NCI-H1105 (cell line): ENCODE data around the gene HSPBP1.

ENCODE experiments used
- DNase-seq: peaks from one replicate; lab custom pipeline; 2025; lab: John Stamatoyannopoulos, UW

The HSPBP1 gene

GRCh38 chr19:55304980-55305379 lies 25.1 kb upstream of the HSPBP1 start:
- no peak for DNase-seq

GRCh38 chr19:55304279-55304978 lies 24.5 kb upstream of the HSPBP1 start:
- DNase-seq = no peak

GRCh38 chr19:55303477-55303876 lies 23.6 kb upstream of the HSPBP1 start:
- no peak for DNase-seq

- no peak for DNase-seq
Observed at GRCh38 chr19:55302318-55302703, 22.4 kb upstream of the HSPBP1 start.

- peak; percentile 85 for DNase-seq
Observed at GRCh38 chr19:55301459-55302317, 21.8 kb upstream of the HSPBP1 start.

GRCh38 chr19:55300886-55301458 lies 21.1 kb upstream of the HSPBP1 start:
- DNase-seq = no peak

GRCh38 chr19:55299991-55300390 lies 20.1 kb upstream of the HSPBP1 start:
- no peak for DNase-seq

GRCh38 chr19:55297267-55297666 lies 17.4 kb upstream of the HSPBP1 start:
- no peak for DNase-seq

GRCh38 chr19:55289117-55289796 lies 9.3 kb upstream of the HSPBP1 start:
- DNase-seq = no peak

GRCh38 chr19:55287361-55288079 lies 7.6 kb upstream of the HSPBP1 start:
- DNase-seq = no peak

- no peak for DNase-seq
Observed at GRCh38 chr19:55285229-55285890, 5.5 kb upstream of the HSPBP1 start.

- DNase-seq = peak; percentile 36
Observed at GRCh38 chr19:55284405-55285058, 4.6 kb upstream of the HSPBP1 start.

GRCh38 chr19:55283548-55284377 lies 3.9 kb upstream of the HSPBP1 start, which contains the start of gene BRSK1:
Gene BRSK1 (plus strand): TSS chr19:55283997. CDS start chr19:55284443, 446 bp downstream.
- DNase-seq = peak; percentile 89

GRCh38 chr19:55279340-55279739 lies 570 bp downstream of the HSPBP1 start:
- DNase-seq = no peak

- no peak for DNase-seq
Observed at GRCh38 chr19:55278391-55279135, 1.3 kb downstream of the HSPBP1 start.

GRCh38 chr19:55277494-55277893 lies 2.4 kb downstream of the HSPBP1 start:
- DNase-seq = no peak

- no peak for DNase-seq
Observed at GRCh38 chr19:55276720-55277430, 3.0 kb downstream of the HSPBP1 start.
